22Rv1 (cell line): ENCODE data around the gene FGF3.

Experiments used
- CTCF ChIP-seq: fragments of 450-650 bp; IDR thresholded peaks from 2 replicates; pipeline ENCODE4 v1.5.1; 2017; ENCODE audit warnings: mild to moderate bottlenecking
- ZFX ChIP-seq: fragments of 450-650 bp; IDR thresholded peaks from 2 replicates; pipeline ENCODE4 v1.6.1; 2017; ENCODE audit warnings: antibody characterized with exemption, borderline replicate concordance

GRCh38 chr11:69831985-69832384, 12.8 kb upstream of the FGF3 start:
- TF ChIP-seq CTCF (no peak), ZFX (no peak)
